ENCODE data around the gene THBS3.

THBS3 gene

DNA sequence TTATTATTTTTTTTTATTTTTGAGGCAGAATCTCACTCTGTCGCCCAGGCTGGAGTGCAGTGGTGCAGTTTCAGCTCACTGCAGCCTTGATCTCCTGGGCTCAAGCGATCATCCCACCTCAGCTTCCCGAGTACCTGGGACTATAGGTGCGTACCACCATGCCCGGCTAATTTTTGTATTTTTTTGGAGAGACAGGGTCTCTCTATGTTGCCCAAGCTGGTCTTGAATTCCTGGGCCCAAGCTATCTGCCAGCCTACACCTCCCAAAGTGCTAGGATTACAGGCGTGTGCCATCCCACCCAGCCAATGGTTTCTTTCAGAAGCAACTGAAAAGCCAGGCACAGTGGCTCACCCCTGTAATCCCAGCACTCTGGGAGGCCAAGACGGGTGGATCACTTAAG, 36.9 kb downstream of the THBS3 start:
- TF ChIP-seq, protein P1, sequence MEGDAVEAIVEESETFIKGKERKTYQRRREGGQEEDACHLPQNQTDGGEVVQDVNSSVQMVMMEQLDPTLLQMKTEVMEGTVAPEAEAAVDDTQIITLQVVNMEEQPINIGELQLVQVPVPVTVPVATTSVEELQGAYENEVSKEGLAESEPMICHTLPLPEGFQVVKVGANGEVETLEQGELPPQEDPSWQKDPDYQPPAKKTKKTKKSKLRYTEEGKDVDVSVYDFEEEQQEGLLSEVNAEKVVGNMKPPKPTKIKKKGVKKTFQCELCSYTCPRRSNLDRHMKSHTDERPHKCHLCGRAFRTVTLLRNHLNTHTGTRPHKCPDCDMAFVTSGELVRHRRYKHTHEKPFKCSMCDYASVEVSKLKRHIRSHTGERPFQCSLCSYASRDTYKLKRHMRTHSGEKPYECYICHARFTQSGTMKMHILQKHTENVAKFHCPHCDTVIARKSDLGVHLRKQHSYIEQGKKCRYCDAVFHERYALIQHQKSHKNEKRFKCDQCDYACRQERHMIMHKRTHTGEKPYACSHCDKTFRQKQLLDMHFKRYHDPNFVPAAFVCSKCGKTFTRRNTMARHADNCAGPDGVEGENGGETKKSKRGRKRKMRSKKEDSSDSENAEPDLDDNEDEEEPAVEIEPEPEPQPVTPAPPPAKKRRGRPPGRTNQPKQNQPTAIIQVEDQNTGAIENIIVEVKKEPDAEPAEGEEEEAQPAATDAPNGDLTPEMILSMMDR (conservative IDR thresholded peaks at IDR 0.05; ENCODE audit: low read length) = no peak
- TF ChIP-seq EZH2phosphoT487 (IDR thresholded peaks at IDR 0.05; ENCODE audit: borderline replicate concordance) = no peak
- Histone ChIP-seq H3K4me1 (ENCODE audit: insufficient read depth, low read length, poor library complexity, severe bottlenecking) (peaks cover 20% of the 10 kb centered on the region), H3K9me3 (ENCODE audit: insufficient read depth, low read depth, low read length) (no peaks in the 10 kb centered on the region)

DNA sequence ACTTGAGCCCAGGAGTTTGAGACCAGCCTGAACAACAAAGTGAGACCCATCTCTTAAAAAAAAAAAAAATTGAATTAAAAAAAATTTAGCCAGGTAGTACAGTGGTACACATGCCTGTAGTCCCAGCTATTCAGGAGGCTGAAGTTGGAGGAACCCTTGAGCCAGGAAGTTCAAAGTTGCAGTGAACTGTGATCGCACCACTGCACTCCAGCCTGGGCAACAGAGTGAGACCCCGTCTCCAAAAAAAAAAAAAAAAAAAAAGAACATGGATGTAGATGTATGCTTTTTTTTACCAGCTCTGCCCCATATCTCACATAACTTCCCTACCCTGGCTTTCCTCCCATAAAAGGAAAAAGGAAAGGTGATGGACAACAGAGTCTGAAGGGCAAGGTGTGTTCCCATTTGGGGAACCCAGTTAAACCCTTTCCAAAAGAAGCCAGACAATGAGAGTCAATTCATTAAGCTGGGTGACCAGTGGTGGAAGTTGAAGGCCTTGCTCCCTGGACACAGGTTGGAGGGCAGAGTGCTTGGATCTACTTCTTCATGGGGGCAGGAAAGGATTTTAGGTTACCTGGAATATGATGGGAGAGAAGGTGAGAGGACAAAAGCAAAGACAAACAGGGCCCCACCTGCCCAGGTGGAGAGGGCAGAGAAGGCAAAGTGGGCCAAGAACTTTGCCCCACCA, 37.5 kb downstream of the THBS3 start:
- Histone ChIP-seq H3K9me3 (ENCODE audit: insufficient read depth, low read depth, low read length) (no peaks in the 10 kb centered on the region), H3F3A (ENCODE audit: low read depth) (no peaks in the 10 kb centered on the region), H4K20me1 (ENCODE audit: insufficient read depth, low read length, poor library complexity, severe bottlenecking) (no peaks in the 10 kb centered on the region), H3K4me1 (ENCODE audit: insufficient read depth, low read length, poor library complexity, severe bottlenecking) (peaks cover 20% of the 10 kb centered on the region), H3K9me2 (replicated peaks; ENCODE audit: low read depth, low read length) (no peaks in the 10 kb centered on the region), H2AFZ (ENCODE audit: low read length) (no peak overlapping the region), H3K79me2 (ENCODE audit: insufficient read depth, low read length) (peaks cover 19% of the 10 kb centered on the region), H3K4me3 (ENCODE audit: low read length, poor library complexity, severe bottlenecking) (no peak overlapping the region), H3K27me3 (ENCODE audit: insufficient read depth, low read length, poor library complexity, severe bottlenecking) (no peaks in the 10 kb centered on the region), H3K4me2 (ENCODE audit: low read depth, low read length, poor library complexity, severe bottlenecking) (no peak overlapping the region), H3K36me3 (ENCODE audit: insufficient read depth, low read length) (no peaks in the 10 kb centered on the region), H3K9ac (ENCODE audit: low read depth, low read length, poor library complexity, severe bottlenecking) (no peak overlapping the region)
- TF ChIP-seq, protein P1 (conservative IDR thresholded peaks at IDR 0.05; ENCODE audit: low read length) = no peak

More for the DNA sequence above, 36.9 kb downstream of the THBS3 start:
- H3K79me2 ChIP-seq (ENCODE audit: insufficient read depth, low read length) = peaks cover 19% of the 10 kb centered on the region
- no peak overlapping the region for H3K4me3 ChIP-seq (ENCODE audit: low read length, poor library complexity, severe bottlenecking)
- no peaks in the 10 kb centered on the region for H3K9me2 ChIP-seq (replicated peaks; ENCODE audit: low read depth, low read length)
- H3K27me3 ChIP-seq (ENCODE audit: insufficient read depth, low read length, poor library complexity, severe bottlenecking) = no peaks in the 10 kb centered on the region
- H3K36me3 ChIP-seq (ENCODE audit: insufficient read depth, low read length) = no peaks in the 10 kb centered on the region
- H3K4me2 ChIP-seq (ENCODE audit: low read depth, low read length, poor library complexity, severe bottlenecking) = no peak overlapping the region
- H3F3A ChIP-seq (ENCODE audit: low read depth) = no peaks in the 10 kb centered on the region
- H4K20me1 ChIP-seq (ENCODE audit: insufficient read depth, low read length, poor library complexity, severe bottlenecking) = no peaks in the 10 kb centered on the region
- no peak overlapping the region for H3K9ac ChIP-seq (ENCODE audit: low read depth, low read length, poor library complexity, severe bottlenecking)
- H2AFZ ChIP-seq (ENCODE audit: low read length) = no peak overlapping the region

DNA sequence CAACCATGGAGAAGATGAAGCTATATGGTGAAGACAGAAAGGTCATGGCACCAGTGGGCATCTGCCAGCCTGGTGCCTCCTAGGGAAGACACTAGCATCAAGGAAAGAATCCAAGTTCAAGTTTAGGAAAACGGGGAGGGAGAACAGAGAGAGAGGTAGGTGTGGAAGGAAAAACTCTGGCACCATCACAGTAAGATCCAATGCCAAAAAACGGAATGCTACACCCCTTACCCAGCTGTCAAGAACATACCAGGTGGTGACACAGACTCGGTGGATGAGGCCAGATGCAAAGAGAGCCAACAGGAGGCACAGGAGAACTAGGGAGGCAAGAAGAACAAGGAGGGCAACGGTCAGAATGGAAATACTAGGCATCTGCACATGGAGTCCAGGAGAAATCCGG, 38.2 kb downstream of the THBS3 start:
- no peaks in the 10 kb centered on the region for H3K27me3 ChIP-seq (ENCODE audit: insufficient read depth, low read length, poor library complexity, severe bottlenecking)
- H3F3A ChIP-seq (ENCODE audit: low read depth) = no peaks in the 10 kb centered on the region
- H3K9ac ChIP-seq (ENCODE audit: low read depth, low read length, poor library complexity, severe bottlenecking) = no peak overlapping the region
- TF ChIP-seq EZH2phosphoT487 (IDR thresholded peaks at IDR 0.05; ENCODE audit: borderline replicate concordance) = no peak
- TF ChIP-seq, protein P1 (conservative IDR thresholded peaks at IDR 0.05; ENCODE audit: low read length) = no peak
- no peak overlapping the region for H3K4me2 ChIP-seq (ENCODE audit: low read depth, low read length, poor library complexity, severe bottlenecking)
- H3K9me3 ChIP-seq (ENCODE audit: insufficient read depth, low read depth, low read length) = no peaks in the 10 kb centered on the region
- H2AFZ ChIP-seq (ENCODE audit: low read length) = no peak overlapping the region
- peaks cover 19% of the 10 kb centered on the region for H3K79me2 ChIP-seq (ENCODE audit: insufficient read depth, low read length)
- no peaks in the 10 kb centered on the region for H3K36me3 ChIP-seq (ENCODE audit: insufficient read depth, low read length)
- no peaks in the 10 kb centered on the region for H4K20me1 ChIP-seq (ENCODE audit: insufficient read depth, low read length, poor library complexity, severe bottlenecking)
- H3K9me2 ChIP-seq (replicated peaks; ENCODE audit: low read depth, low read length) = no peaks in the 10 kb centered on the region
- H3K4me3 ChIP-seq (ENCODE audit: low read length, poor library complexity, severe bottlenecking) = no peak overlapping the region
- peaks cover 17% of the 10 kb centered on the region for H3K4me1 ChIP-seq (ENCODE audit: insufficient read depth, low read length, poor library complexity, severe bottlenecking)

Measured in Loucy (cell line).